Glutamatergic neuron (in vitro differentiated cells): ENCODE data around the gene KIF1A. TPM values are rescaled to one million over a fixed set of nuclear protein-coding genes. Genes with fewer than 3 reads are reported as not detected.

Experiments used
- DNase-seq: peaks from one replicate; pipeline ENCODE4 v3.0.0; 2022
- H3K27ac Mint-ChIP-seq: one replicate; pipeline ENCODE4 v1.8.0; 2020; ENCODE audit warnings: mild to moderate bottlenecking, mixed read lengths, inconsistent platforms; ENCODE audit not compliant: unreplicated experiment
- H3K27me3 Mint-ChIP-seq: one replicate; pipeline ENCODE4 v1.8.0; 2020; ENCODE audit warnings: mild to moderate bottlenecking, moderate library complexity, mixed read lengths, inconsistent platforms; ENCODE audit not compliant: unreplicated experiment
- H3K36me3 Mint-ChIP-seq: one replicate; pipeline ENCODE4 v1.8.0; 2020; ENCODE audit warnings: mild to moderate bottlenecking, mixed read lengths, inconsistent platforms; ENCODE audit not compliant: unreplicated experiment
- H3K4me1 Mint-ChIP-seq: one replicate; pipeline ENCODE4 v1.8.0; 2020; ENCODE audit warnings: mild to moderate bottlenecking, low read depth, mixed read lengths, inconsistent platforms; ENCODE audit not compliant: unreplicated experiment
- H3K4me3 Mint-ChIP-seq: one replicate; pipeline ENCODE4 v1.8.0; 2020; ENCODE audit warnings: mild to moderate bottlenecking, mixed read lengths, inconsistent platforms; ENCODE audit not compliant: unreplicated experiment
- H3K9me3 Mint-ChIP-seq: one replicate; pipeline ENCODE4 v1.8.0; 2020; ENCODE audit warnings: mild to moderate bottlenecking, moderate library complexity, mixed read lengths, inconsistent platforms; ENCODE audit not compliant: unreplicated experiment
- total RNA-seq: library from RNA; stranded (reverse); fragmentation: NEBNext Ultra II Directional; extraction: Animal tissue kit (Norgen Biotek cat#: 25700); gene quantifications from one replicate; pipeline ENCODE4 v1.2.1, GENCODE V29; 2021; ENCODE audit not compliant: unreplicated experiment
- TF ChIP-seq, protein P1 (sequence below): fragments of 200-600 bp; sonication (generic); IDR thresholded peaks from one replicate; pipeline ENCODE4 v1.5.0; 2021; ENCODE audit not compliant: partially characterized antibody, unreplicated experiment

The KIF1A gene
- total RNA-seq, 1 donor from 2014 or later = 439 TPM

DNA sequence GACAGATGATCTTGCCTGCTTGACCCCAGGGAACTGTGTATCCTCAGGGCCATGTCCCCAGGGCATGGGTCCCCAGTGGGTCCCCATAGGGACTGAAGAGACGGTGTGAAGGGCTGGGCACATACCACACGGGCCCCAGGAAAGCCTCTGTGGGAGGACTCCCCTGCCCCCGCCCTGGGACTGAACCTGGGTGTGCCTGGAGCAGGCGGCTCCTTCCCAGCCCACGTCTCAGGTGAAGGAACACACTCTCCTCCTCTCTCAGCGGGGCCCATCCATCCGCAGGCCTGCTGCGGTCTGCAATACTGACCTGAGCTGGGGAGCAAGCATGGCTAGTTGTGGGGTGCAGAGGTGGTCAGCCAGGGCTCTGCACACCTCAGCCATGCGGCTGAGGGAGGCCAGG is 45.2 kb downstream of the KIF1A start:
- peaks cover 9% of the 10 kb centered on the region for H3K9me3 Mint-ChIP-seq
- H3K36me3 Mint-ChIP-seq = no peaks in the 10 kb centered on the region
- no peaks in the 10 kb centered on the region for H3K4me1 Mint-ChIP-seq
- peaks cover 11% of the 10 kb centered on the region for H3K27me3 Mint-ChIP-seq
- no peak overlapping the region for H3K27ac Mint-ChIP-seq
- H3K4me3 Mint-ChIP-seq = no peak overlapping the region
- TF ChIP-seq, protein P1, sequence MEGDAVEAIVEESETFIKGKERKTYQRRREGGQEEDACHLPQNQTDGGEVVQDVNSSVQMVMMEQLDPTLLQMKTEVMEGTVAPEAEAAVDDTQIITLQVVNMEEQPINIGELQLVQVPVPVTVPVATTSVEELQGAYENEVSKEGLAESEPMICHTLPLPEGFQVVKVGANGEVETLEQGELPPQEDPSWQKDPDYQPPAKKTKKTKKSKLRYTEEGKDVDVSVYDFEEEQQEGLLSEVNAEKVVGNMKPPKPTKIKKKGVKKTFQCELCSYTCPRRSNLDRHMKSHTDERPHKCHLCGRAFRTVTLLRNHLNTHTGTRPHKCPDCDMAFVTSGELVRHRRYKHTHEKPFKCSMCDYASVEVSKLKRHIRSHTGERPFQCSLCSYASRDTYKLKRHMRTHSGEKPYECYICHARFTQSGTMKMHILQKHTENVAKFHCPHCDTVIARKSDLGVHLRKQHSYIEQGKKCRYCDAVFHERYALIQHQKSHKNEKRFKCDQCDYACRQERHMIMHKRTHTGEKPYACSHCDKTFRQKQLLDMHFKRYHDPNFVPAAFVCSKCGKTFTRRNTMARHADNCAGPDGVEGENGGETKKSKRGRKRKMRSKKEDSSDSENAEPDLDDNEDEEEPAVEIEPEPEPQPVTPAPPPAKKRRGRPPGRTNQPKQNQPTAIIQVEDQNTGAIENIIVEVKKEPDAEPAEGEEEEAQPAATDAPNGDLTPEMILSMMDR = no peak
- DNase-seq = no peak

GRCh38 chr2:240769096-240769495 is 50.9 kb downstream of the KIF1A start:
- Mint-ChIP-seq H3K4me3 (no peak overlapping the region), H3K27me3 (peaks cover 10% of the 10 kb centered on the region), H3K27ac (no peak overlapping the region), H3K9me3 (peaks cover 10% of the 10 kb centered on the region), H3K36me3 (no peaks in the 10 kb centered on the region), H3K4me1 (no peaks in the 10 kb centered on the region)
- TF ChIP-seq, protein P1 = no peak
- DNase-seq = no peak

DNA sequence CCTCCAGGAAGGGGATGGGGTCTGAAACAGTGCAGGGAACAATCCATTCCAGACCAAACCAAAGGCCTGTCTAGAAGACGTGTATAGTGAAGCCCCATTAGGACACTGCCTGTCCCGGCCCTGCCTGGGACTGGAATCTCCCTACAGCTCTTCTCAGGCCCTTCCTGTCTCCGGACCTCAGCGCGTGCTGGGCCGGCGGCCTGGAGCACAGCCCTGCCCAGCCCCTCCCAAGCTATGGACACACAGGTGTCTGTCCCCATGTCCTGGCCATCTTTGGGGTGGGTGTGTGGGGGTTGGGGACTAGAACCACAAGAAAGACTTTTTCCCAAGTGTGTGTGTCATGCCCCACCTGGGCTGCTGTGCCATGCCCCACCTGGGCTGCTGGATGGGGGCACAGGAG is 51.8 kb downstream of the KIF1A start:
- Mint-ChIP-seq H3K36me3 (no peaks in the 10 kb centered on the region), H3K27me3 (peaks cover 11% of the 10 kb centered on the region), H3K4me1 (no peaks in the 10 kb centered on the region), H3K9me3 (peaks cover 12% of the 10 kb centered on the region), H3K4me3 (no peak overlapping the region), H3K27ac (no peak overlapping the region)
- TF ChIP-seq, protein P1 = no peak
- no peak for DNase-seq

DNA sequence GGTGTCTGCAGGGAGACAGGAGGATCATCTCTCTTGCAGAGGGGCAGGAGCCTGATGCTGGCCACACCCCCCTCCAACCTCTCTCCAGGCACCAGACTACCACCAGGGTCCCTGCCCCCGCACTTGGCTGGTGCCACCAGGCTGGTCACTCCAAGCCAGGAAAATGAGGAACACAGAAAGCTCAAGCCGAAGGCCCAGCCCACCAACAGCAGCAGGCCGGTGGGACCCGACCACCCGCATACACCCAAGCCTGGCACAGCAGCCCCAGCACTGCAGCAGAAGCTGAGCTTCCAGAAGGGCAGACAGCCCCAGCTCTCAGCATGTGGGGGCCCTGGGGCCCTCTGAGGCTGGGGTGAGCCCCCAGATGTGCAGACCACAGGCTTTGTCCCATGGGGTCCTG is 52.7 kb downstream of the KIF1A start:
- H3K9me3 Mint-ChIP-seq = peaks cover 13% of the 10 kb centered on the region
- H3K27ac Mint-ChIP-seq = no peak overlapping the region
- no peak for DNase-seq
- H3K4me1 Mint-ChIP-seq = no peaks in the 10 kb centered on the region
- H3K36me3 Mint-ChIP-seq = no peaks in the 10 kb centered on the region
- TF ChIP-seq, protein P1 = no peak
- peaks cover 11% of the 10 kb centered on the region for H3K27me3 Mint-ChIP-seq
- H3K4me3 Mint-ChIP-seq = no peak overlapping the region

- H3K36me3 Mint-ChIP-seq = no peaks in the 10 kb centered on the region
- peaks cover 9% of the 10 kb centered on the region for H3K9me3 Mint-ChIP-seq
- H3K27me3 Mint-ChIP-seq = peaks cover 11% of the 10 kb centered on the region
- no peak overlapping the region for H3K4me3 Mint-ChIP-seq
- TF ChIP-seq, protein P1 = no peak
- DNase-seq = no peak
- H3K27ac Mint-ChIP-seq = no peak overlapping the region
- H3K4me1 Mint-ChIP-seq = no peaks in the 10 kb centered on the region
These were observed 53.9 kb downstream of the KIF1A start for GRCh38 chr2:240766072-240766471.
